Heart left ventricle (tissue), 16 donors: Measurements from ENCODE around the gene CCDC30. TPM values are rescaled to one million over a fixed set of nuclear protein-coding genes. Genes with fewer than 3 reads are reported as not detected.

Experiments used
- ATAC-seq, 4 donors: fragments of 200-7000 bp; cut with Tn5 transposase; one replicate each; pipeline ENCODE4 v1.9.1; 2020 to 2022; ENCODE audit warnings: moderate library complexity in 4 of 4, mild to moderate bottlenecking in 3 of 4, moderate number of reproducible peaks in 1 of 4
- DNase-seq, 5 donors: peaks; one replicate each; pipeline ENCODE4 v3.0.0-alpha.2; 2020
- H3K27ac ChIP-seq, 12 donors: fragments of 200-600 bp; sonication (generic) in 4 of 12; one replicate each; pipeline versions ENCODE4 v1.5.0 to v1.8.0; 2016 to 2022; ENCODE audit warnings: mild to moderate bottlenecking in 2 of 12
- H3K27me3 ChIP-seq, 9 donors: fragments of 200-600 bp; sonication (generic) in 2 of 9; one replicate each; pipeline versions ENCODE4 v1.5.1 to v1.8.0; 2016 to 2022; ENCODE audit warnings: mild to moderate bottlenecking in 3 of 9
- H3K36me3 ChIP-seq, 9 donors: fragments of 200-600 bp; sonication (generic) in 2 of 9; one replicate each; pipeline versions ENCODE4 v1.5.0 to v1.8.0; 2018 to 2022; ENCODE audit warnings: mild to moderate bottlenecking in 2 of 9
- H3K4me1 ChIP-seq, 12 donors: fragments of 200-600 bp; sonication (generic) in 4 of 12; one replicate each; pipeline versions ENCODE4 v1.5.0 to v1.8.0; 2016 to 2022; ENCODE audit warnings: mild to moderate bottlenecking in 3 of 12
- H3K4me3 ChIP-seq, 12 donors: fragments of 200-600 bp; sonication (generic) in 4 of 12; one replicate each; pipeline versions ENCODE4 v1.5.0 to v1.8.0; 2017 to 2022; ENCODE audit warnings: mild to moderate bottlenecking in 9 of 12, moderate library complexity in 4 of 12
- H3K9me3 ChIP-seq, 12 donors: fragments of 200-600 bp; sonication (generic) in 4 of 12; one replicate each; pipeline versions ENCODE4 v1.5.0 to v1.8.0; 2016 to 2022; ENCODE audit warnings: mild to moderate bottlenecking in 1 of 12
- CTCF ChIP-seq, 12 donors: fragments of 200-600 bp; sonication (generic) in 4 of 12; IDR thresholded peaks; one replicate each; pipeline versions ENCODE4 v1.5.0 to v1.8.0; 2018 to 2022; ENCODE audit warnings: antibody characterized with exemption in 12 of 12, mild to moderate bottlenecking in 5 of 12
- POLR2A ChIP-seq, 2 donors: fragments of 450-650 bp; IDR thresholded peaks; one replicate each; pipeline ENCODE4 v1.6.1; 2017; ENCODE audit warnings: antibody characterized with exemption in 2 of 2, mild to moderate bottlenecking in 2 of 2, moderate library complexity in 2 of 2
- WGBS, 4 donors: extraction: QIAGEN DNeasy Blood & Tissue Kit in 2 of 4; methylation state at CpG; one replicate each; pipeline versions ENCODE4 v1.1.5 to v1.1.7; 2013 to 2018; 5-methylcytosine and 5-hydroxymethylcytosine counted together
- intact Hi-C, 10 donors: fragments of 100-400 bp; cut with DNase I; formaldehyde crosslinking; loops; one replicate each; pipeline versions ENCODE4 v1.11.1 to v1.14.2; 2022
- polyA plus RNA-seq, 2 donors: library from polyadenylated mRNA; stranded (reverse); fragments of 200-250 nt; gene quantifications; one replicate each; pipeline ENCODE4 v1.2.3, GENCODE V29; 2013
- total RNA-seq, 9 donors: library from RNA; depleted of rRNA in 2 of 9; stranded (reverse); fragments of >200 nt in 2 of 9; fragmentation: NEBNext Ultra II Directional in 3 of 9; extraction: Animal tissue kit (Norgen Biotek cat#: 25700) in 3 of 9; gene quantifications; one replicate each; pipeline versions ENCODE4 v1.1.0 to v1.2.4, GENCODE V29; 2016 to 2023
- donor health status: ischemic (EF 13 %, LVEDD 7.1; RV severe dilation, severe dysfunction).
- donor health status: healthy with polysubstance abuse.
- donor health status: DM: no; HTN: yes; CAD: no.
- donor health status: DM: no; HTN: no; CAD: no.
- donor health status: ischemic (EF 25% LVEDD 6.9; RV normal size, moderate dysfunction).
- donor health status: ischemic (EF 25% LVEDD 5.7; RV mildly dilated, moderate dysfunction).
- donor health status: healthy.
- donor health status: DM: yes; HTN: yes; CAD: no.
- donor health status: ischemic (EF 35%, LVEDD 5.7; RV mildly dilated, moderate dysfunction).
- donor health status: nonischemic (EF 11% LVEDD 7.7; RV severe dilation, severe dysfunction).
- donor health status: DM: yes; HTN: yes; CAD: no.
- donor health status: PGD.
- donor health status: ischemic (EF 29% LVEDD 5.4; RV normal size, mild dysfunction).
- donor health status: nonischemic (EF 23%, LVEDD 6.1; RV moderate dilation, normal function).

Gene CCDC30
- total and polyA plus RNA-seq, 11 donors, result 0.24 to 3.8 (median 1.6) TPM

- H3K36me3 ChIP-seq, result no peaks in the 10 kb centered on the region
- H3K4me1 ChIP-seq, result peaks cover 0 to 11% (median 2%) of the 10 kb centered on the region in 12 donors
- no peak for DNase-seq
- no peak for TF ChIP-seq CTCF (IDR thresholded peaks at IDR 0.05)
- no peak for TF ChIP-seq POLR2A (IDR thresholded peaks at IDR 0.05)
- no peak overlapping the region for H3K27ac ChIP-seq
- intact Hi-C loops, result no loop called here
- H3K9me3 ChIP-seq, result no peaks in the 10 kb centered on the region
- ATAC-seq, result no peak
- H3K27me3 ChIP-seq, result no peaks in the 10 kb centered on the region
- H3K4me3 ChIP-seq, result no peak overlapping the region
- WGBS, 4 donors, result 64 to 85% (median 77%) methylated on average over 1 of the region's 1 CpG
Measured at GRCh38 chr1:42429603-42430002, 33.5 kb upstream of the CCDC30 start.

- intact Hi-C loops, result no loop called here
- ATAC-seq, result no peak
Measured at GRCh38 chr1:42430286-42431135, 32.6 kb upstream of the CCDC30 start.

GRCh38 chr1:42431514-42431913 lies 31.6 kb upstream of the CCDC30 start:
- H3K4me3 ChIP-seq, result no peak overlapping the region
- H3K4me1 ChIP-seq, result peaks cover 0 to 11% (median 2%) of the 10 kb centered on the region in 12 donors
- DNase-seq (no peak), ATAC-seq (no peak)
- H3K27me3 ChIP-seq, result no peaks in the 10 kb centered on the region
- no peaks in the 10 kb centered on the region for H3K36me3 ChIP-seq
- H3K9me3 ChIP-seq, result no peaks in the 10 kb centered on the region
- H3K27ac ChIP-seq, result no peak overlapping the region
- TF ChIP-seq CTCF (IDR thresholded peaks at IDR 0.05) (no peak), POLR2A (IDR thresholded peaks at IDR 0.05) (no peak)
- WGBS, 4 donors, result 83 to 93% (median 87%) methylated on average over 3 of the region's 3 CpGs
- intact Hi-C loops, result no loop called here

More at GRCh38 chr1:42430286-42431135, 32.6 kb upstream of the CCDC30 start:
- TF ChIP-seq POLR2A (IDR thresholded peaks at IDR 0.05) (no peak), CTCF (IDR thresholded peaks at IDR 0.05) (no peak)
- H3K36me3 ChIP-seq, result no peaks in the 10 kb centered on the region
- H3K4me1 ChIP-seq, result peaks cover 0 to 11% (median 2%) of the 10 kb centered on the region in 12 donors
- H3K27ac ChIP-seq, result no peak overlapping the region
- 85 to 90% (median 89%) methylated on average over 3 of the region's 3 CpGs for WGBS, 4 donors
- H3K4me3 ChIP-seq, result no peak overlapping the region
- no peak for DNase-seq
- H3K9me3 ChIP-seq, result no peaks in the 10 kb centered on the region
- H3K27me3 ChIP-seq, result no peaks in the 10 kb centered on the region

- no peaks in the 10 kb centered on the region for H3K36me3 ChIP-seq
- no peak overlapping the region for H3K4me3 ChIP-seq
- DNase-seq, result no peak
- peaks cover 0 to 11% (median 2%) of the 10 kb centered on the region in 12 donors for H3K4me1 ChIP-seq
- intact Hi-C loops, result no loop called here
- TF ChIP-seq CTCF (IDR thresholded peaks at IDR 0.05) (no peak), POLR2A (IDR thresholded peaks at IDR 0.05) (no peak)
- no peak for ATAC-seq
- H3K27me3 ChIP-seq, result no peaks in the 10 kb centered on the region
- H3K27ac ChIP-seq, result no peak overlapping the region
- H3K9me3 ChIP-seq, result no peaks in the 10 kb centered on the region
- WGBS, 4 donors, result 67 to 70% (median 69%) methylated on average over 4 of the region's 4 CpGs
Measured at GRCh38 chr1:42432714-42433113, 30.4 kb upstream of the CCDC30 start.
